Endothelial cell of umbilical vein (primary cell): ENCODE measurements around the gene RBL1.

ENCODE experiments used
- EZH2 ChIP-seq: IDR thresholded peaks from 2 replicates; pipeline ENCODE4 v1.6.1; 2012; ENCODE audit warnings: borderline replicate concordance, low read depth, mild to moderate bottlenecking, moderate library complexity, low read length, inconsistent platforms; ENCODE audit not compliant: severe bottlenecking
- TF ChIP-seq, protein P1 (sequence below): IDR thresholded peaks from 2 replicates; pipeline ENCODE4 v1.6.1; 2011; ENCODE audit not compliant: insufficient read depth, insufficient read length

DNA sequence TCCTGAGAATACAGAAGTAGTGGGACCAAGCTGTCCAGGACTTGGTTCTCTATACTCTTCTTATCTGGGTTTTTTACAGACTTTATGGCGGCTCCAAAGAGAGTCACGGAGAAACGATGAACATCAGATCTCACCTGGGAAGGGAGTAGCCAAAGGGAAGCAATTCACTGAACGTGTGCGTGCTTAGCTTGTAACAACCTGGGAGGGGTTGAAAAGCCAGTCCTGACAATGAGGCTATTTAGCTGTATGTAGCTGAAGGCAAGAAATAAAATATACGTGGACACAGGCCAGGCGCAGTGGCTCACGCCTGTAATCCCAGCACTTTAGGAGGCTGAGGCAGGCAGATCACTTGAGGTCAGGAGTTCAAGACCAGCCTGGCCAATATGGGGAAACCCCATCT, 18.2 kb upstream of the RBL1 start:
- TF ChIP-seq EZH2: no peak
- TF ChIP-seq, protein P1, sequence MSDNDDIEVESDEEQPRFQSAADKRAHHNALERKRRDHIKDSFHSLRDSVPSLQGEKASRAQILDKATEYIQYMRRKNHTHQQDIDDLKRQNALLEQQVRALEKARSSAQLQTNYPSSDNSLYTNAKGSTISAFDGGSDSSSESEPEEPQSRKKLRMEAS: no peak
